Measurements from ENCODE around the gene NACA2. TPM values are rescaled to one million over a fixed set of nuclear protein-coding genes. Genes with fewer than 3 reads are reported as not detected.

NACA2 gene
- total and polyA plus RNA-seq, 2 of the 8 experiments (the other 6 are each of a cell fraction or from before 2014, with no cell fraction given), result not detected

DNA sequence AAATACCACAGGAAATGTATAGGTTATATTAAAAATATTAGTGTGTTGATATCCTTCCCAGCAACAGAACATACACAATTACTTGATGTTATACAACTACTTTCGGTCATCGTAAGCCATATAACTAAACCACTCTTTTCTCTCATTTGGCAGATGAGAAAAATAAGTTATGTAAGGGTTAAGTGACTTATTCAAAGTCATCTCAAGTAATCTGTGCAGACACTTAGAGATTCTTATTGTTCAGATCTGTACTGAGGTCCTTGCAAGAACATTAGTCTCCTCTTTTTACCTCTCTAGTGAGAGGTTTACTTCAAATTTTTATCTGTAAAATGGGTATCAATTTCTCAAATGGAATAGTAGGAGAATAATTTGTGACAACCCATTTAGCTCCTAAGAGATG lies 15.0 kb downstream of the NACA2 start:
- no peak overlapping the region for H2BK5ac ChIP-seq (ENCODE audit: low read depth, low read length)
- H3K4me2 ChIP-seq (ENCODE audit: insufficient read depth in 1 of 2, low read depth in 2 of 2, low read length in 2 of 2), result no peak overlapping the region
- H3K23ac ChIP-seq (ENCODE audit: insufficient read length), result no peak overlapping the region

More for the DNA sequence above, 15.0 kb downstream of the NACA2 start:
- Histone ChIP-seq H3K36me3 (ENCODE audit: control insufficient read depth in 2 of 4, insufficient read depth in 4 of 4, low read length in 3 of 4) (no peaks in the 10 kb centered on the region), H3K9ac (replicated peaks in 1 of 4; ENCODE audit: extremely low read depth in 1 of 4, low read depth in 3 of 4, low read length in 3 of 4) (no peak overlapping the region), H3K79me1 (ENCODE audit: low read depth, low read length) (no peaks in the 10 kb centered on the region), H3K4ac (replicated peaks; ENCODE audit: insufficient read length, low read depth, low read length) (no peak overlapping the region), H3K9me3 (ENCODE audit: insufficient read depth in 2 of 2, low read depth in 1 of 2, low read length in 1 of 2) (peaks cover 4 to 6% of the 10 kb centered on the region in 2 experiments; a peak in 2 of 4 replicates), H2AFZ (ENCODE audit: low read length) (no peak overlapping the region), H3K23me2 (ENCODE audit: low read depth, low read length) (no peaks in the 10 kb centered on the region), H3K27me3 (replicated peaks in 1 of 4; ENCODE audit: control insufficient read depth in 3 of 4, extremely low read depth in 1 of 4, insufficient read depth in 3 of 4, low read length in 3 of 4) (no peaks in the 10 kb centered on the region), H4K5ac (ENCODE audit: insufficient read length, low read depth, low read length) (no peak overlapping the region), H3K18ac (ENCODE audit: extremely low read depth, low read length) (no peak overlapping the region), H3K4me1 (replicated peaks in 1 of 4; ENCODE audit: control insufficient read depth in 3 of 4, insufficient read depth in 4 of 4, low read length in 3 of 4) (no peaks in the 10 kb centered on the region), H2BK15ac (ENCODE audit: low read length) (no peak overlapping the region), H2BK120ac (replicated peaks; ENCODE audit: low read depth, low read length) (no peak overlapping the region), H4K91ac (replicated peaks; ENCODE audit: insufficient read length, low read length) (no peak overlapping the region), H4K8ac (ENCODE audit: extremely low read depth, insufficient read depth, low read length) (no peak overlapping the region), H2BK12ac (ENCODE audit: low read depth, low read length) (no peak overlapping the region), H3K56ac (replicated peaks; ENCODE audit: insufficient read length, low read depth, low read length) (no peak overlapping the region), H3K27ac (ENCODE audit: low read depth, low read length) (no peak overlapping the region), H3K4me3 (ENCODE audit: extremely low read depth in 1 of 4, insufficient read depth in 2 of 4, low read depth in 3 of 4, low read length in 4 of 4) (no peak overlapping the region), H2AK5ac (ENCODE audit: low read depth, low read length) (no peak overlapping the region), H4K20me1 (replicated peaks in 1 of 2; ENCODE audit: control insufficient read depth in 1 of 2, insufficient read depth in 2 of 2, low read length in 2 of 2) (no peaks in the 10 kb centered on the region), H3K79me2 (ENCODE audit: control insufficient read depth in 1 of 2, insufficient read depth in 2 of 2, low read length in 2 of 2) (no peaks in the 10 kb centered on the region), H3K14ac (ENCODE audit: insufficient read length) (no peak overlapping the region), H2BK20ac (ENCODE audit: low read length) (no peak overlapping the region)
- TF ChIP-seq POU5F1 (IDR thresholded peaks at IDR 0.05; ENCODE audit: low read depth, low read length), result no peak
- TF ChIP-seq, protein P1, sequence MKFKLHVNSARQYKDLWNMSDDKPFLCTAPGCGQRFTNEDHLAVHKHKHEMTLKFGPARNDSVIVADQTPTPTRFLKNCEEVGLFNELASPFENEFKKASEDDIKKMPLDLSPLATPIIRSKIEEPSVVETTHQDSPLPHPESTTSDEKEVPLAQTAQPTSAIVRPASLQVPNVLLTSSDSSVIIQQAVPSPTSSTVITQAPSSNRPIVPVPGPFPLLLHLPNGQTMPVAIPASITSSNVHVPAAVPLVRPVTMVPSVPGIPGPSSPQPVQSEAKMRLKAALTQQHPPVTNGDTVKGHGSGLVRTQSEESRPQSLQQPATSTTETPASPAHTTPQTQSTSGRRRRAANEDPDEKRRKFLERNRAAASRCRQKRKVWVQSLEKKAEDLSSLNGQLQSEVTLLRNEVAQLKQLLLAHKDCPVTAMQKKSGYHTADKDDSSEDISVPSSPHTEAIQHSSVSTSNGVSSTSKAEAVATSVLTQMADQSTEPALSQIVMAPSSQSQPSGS (IDR thresholded peaks at IDR 0.05; ENCODE audit: low read length), result no peak
- TF ChIP-seq RFX5 (IDR thresholded peaks at IDR 0.05; ENCODE audit: borderline replicate concordance, low read depth, low read length), result no peak
- TF ChIP-seq CTBP2 (IDR thresholded peaks at IDR 0.05; ENCODE audit: borderline replicate concordance, insufficient read depth, insufficient read length, low read length), result no peak
- TF ChIP-seq BACH1 (IDR thresholded peaks at IDR 0.05; ENCODE audit: low read length), result no peak
- TF ChIP-seq FOSL1 (IDR thresholded peaks at IDR 0.05; ENCODE audit: insufficient read depth, low read depth, low read length), result no peak
- no peak for TF ChIP-seq ASH2L (IDR thresholded peaks at IDR 0.05; ENCODE audit: low read length)
- TF ChIP-seq RNF2 (IDR thresholded peaks at IDR 0.05; ENCODE audit: borderline replicate concordance, low read depth, low read length, missing control alignments, poor library complexity, severe bottlenecking), result no peak
- TF ChIP-seq, protein P2, sequence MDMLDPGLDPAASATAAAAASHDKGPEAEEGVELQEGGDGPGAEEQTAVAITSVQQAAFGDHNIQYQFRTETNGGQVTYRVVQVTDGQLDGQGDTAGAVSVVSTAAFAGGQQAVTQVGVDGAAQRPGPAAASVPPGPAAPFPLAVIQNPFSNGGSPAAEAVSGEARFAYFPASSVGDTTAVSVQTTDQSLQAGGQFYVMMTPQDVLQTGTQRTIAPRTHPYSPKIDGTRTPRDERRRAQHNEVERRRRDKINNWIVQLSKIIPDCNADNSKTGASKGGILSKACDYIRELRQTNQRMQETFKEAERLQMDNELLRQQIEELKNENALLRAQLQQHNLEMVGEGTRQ (IDR thresholded peaks at IDR 0.05; ENCODE audit: low read length), result no peak
- no peak for TF ChIP-seq HDAC2 (IDR thresholded peaks at IDR 0.05; ENCODE audit: borderline replicate concordance in 1 of 2, low read depth in 2 of 2, low read length in 2 of 2)
- ChIA-PET POLR2A (ENCODE audit: partially characterized antibody) (no interaction called here), CTCF (ENCODE audit: partially characterized antibody) (interaction anchor here (0.7 to 3.3 kb wide), 4 partner anchors 19 to 166 kb away, joined by 3 to 13 read pairs (median 4); no protein-coding TSS in a partner anchor)
- no peak for DNase-seq (ENCODE audit: low read depth in 1 of 2, low spot score in 2 of 2)
- 94% methylated on average over 2 of the region's 2 CpGs; no CpG with 5 or more reads in 1 of the 2 experiments for WGBS, 2 experiments (ENCODE audit: extremely low coverage in 1 of 2, insufficient coverage in 1 of 2, insufficient read length in 1 of 2, insufficient replicate concordance in 2 of 2, low coverage in 1 of 2, low lambda C conversion rate in 2 of 2, missing lambda C conversion rate in 1 of 2)
- FAIRE-seq, result no peak
